ENCODE measurements around the gene AAMDC.
"Not testable (repeated sequence)": the region's sequence is repeated elsewhere in the genome, so short reads cannot be mapped to it uniquely, and the experiment has no call there.

Gene AAMDC

GRCh38 chr11:77851503-77851902, 30.6 kb downstream of the AAMDC start:
- H3K9me3 ChIP-seq (ENCODE audit: insufficient read depth, low read length): peaks cover 22% of the 10 kb centered on the region; the same call in 1 of the 2 replicates

GRCh38 chr11:77854838-77855237, 33.9 kb downstream of the AAMDC start:
- peaks cover 23% of the 10 kb centered on the region; the same call in 1 of the 2 replicates for H3K9me3 ChIP-seq (ENCODE audit: insufficient read depth, low read length)
- TF ChIP-seq CTCF (IDR thresholded peaks at IDR 0.05; ENCODE audit: insufficient read depth, low read length, poor library complexity, severe bottlenecking) (no peak), EZH2phosphoT487 (conservative IDR thresholded peaks at IDR 0.05; ENCODE audit: low read length) (no peak)
- no peaks in the 10 kb centered on the region for H3F3A ChIP-seq (ENCODE audit: insufficient read depth)
- no peak overlapping the region for H2AFZ ChIP-seq (ENCODE audit: low read depth, low read length, severe bottlenecking)
- no peak overlapping the region for H3K27ac ChIP-seq (ENCODE audit: low read depth, low read length)
- H3K4me3 ChIP-seq (ENCODE audit: insufficient read depth, low read length, poor library complexity, severe bottlenecking): no peak overlapping the region
- no peak overlapping the region for H3K9ac ChIP-seq (ENCODE audit: low read length)
- H3K79me2 ChIP-seq (ENCODE audit: insufficient read depth, low read length): no peaks in the 10 kb centered on the region
- no peaks in the 10 kb centered on the region for H3K27me3 ChIP-seq (ENCODE audit: low read length)
- H4K20me1 ChIP-seq (ENCODE audit: low read depth, low read length): no peaks in the 10 kb centered on the region
- H3K36me3 ChIP-seq (ENCODE audit: low read length): no peaks in the 10 kb centered on the region; the same call in 1 of the 2 replicates
- H3K4me2 ChIP-seq (ENCODE audit: low read depth, low read length, poor library complexity, severe bottlenecking): no peak overlapping the region
- no peaks in the 10 kb centered on the region for H3K9me2 ChIP-seq (replicated peaks; ENCODE audit: insufficient read depth, low read length)

More at GRCh38 chr11:77851503-77851902, 30.6 kb downstream of the AAMDC start:
- Histone ChIP-seq H3K9ac (ENCODE audit: low read length) (no peak overlapping the region), H3K79me2 (ENCODE audit: insufficient read depth, low read length) (no peaks in the 10 kb centered on the region), H3K27ac (ENCODE audit: low read depth, low read length) (no peak overlapping the region), H2AFZ (ENCODE audit: low read depth, low read length, severe bottlenecking) (no peak overlapping the region), H3K4me3 (ENCODE audit: insufficient read depth, low read length, poor library complexity, severe bottlenecking) (no peak overlapping the region), H3K9me2 (replicated peaks; ENCODE audit: insufficient read depth, low read length) (no peaks in the 10 kb centered on the region), H3K27me3 (ENCODE audit: low read length) (no peaks in the 10 kb centered on the region), H3K4me2 (ENCODE audit: low read depth, low read length, poor library complexity, severe bottlenecking) (no peak overlapping the region), H4K20me1 (ENCODE audit: low read depth, low read length) (no peaks in the 10 kb centered on the region), H3K36me3 (ENCODE audit: low read length) (no peaks in the 10 kb centered on the region; the same call in 1 of the 2 replicates), H3F3A (ENCODE audit: insufficient read depth) (no peaks in the 10 kb centered on the region)
- TF ChIP-seq CTCF (IDR thresholded peaks at IDR 0.05; ENCODE audit: insufficient read depth, low read length, poor library complexity, severe bottlenecking) (no peak), EZH2phosphoT487 (conservative IDR thresholded peaks at IDR 0.05; ENCODE audit: low read length) (no peak)

- peaks cover 23% of the 10 kb centered on the region; the same call in 1 of the 2 replicates for H3K9me3 ChIP-seq (ENCODE audit: insufficient read depth, low read length)
- H4K20me1 ChIP-seq (ENCODE audit: low read depth, low read length); H3K9me2 ChIP-seq (replicated peaks; ENCODE audit: insufficient read depth, low read length); H3K27ac ChIP-seq (ENCODE audit: low read depth, low read length); H3F3A ChIP-seq (ENCODE audit: insufficient read depth); H3K27me3 ChIP-seq (ENCODE audit: low read length); H3K79me2 ChIP-seq (ENCODE audit: insufficient read depth, low read length); H3K4me2 ChIP-seq (ENCODE audit: low read depth, low read length, poor library complexity, severe bottlenecking); H3K36me3 ChIP-seq (ENCODE audit: low read length); H3K9ac ChIP-seq (ENCODE audit: low read length); H3K4me3 ChIP-seq (ENCODE audit: insufficient read depth, low read length, poor library complexity, severe bottlenecking); H2AFZ ChIP-seq (ENCODE audit: low read depth, low read length, severe bottlenecking): not testable (repeated sequence)
Observed at GRCh38 chr11:77857906-77858457, 37.0 kb downstream of the AAMDC start.

GRCh38 chr11:77861444-77861843, 40.5 kb downstream of the AAMDC start:
- H3K9me3 ChIP-seq (ENCODE audit: insufficient read depth, low read length): not testable (repeated sequence)

More at GRCh38 chr11:77861444-77861843, 40.5 kb downstream of the AAMDC start:
- not testable (repeated sequence) for H3F3A ChIP-seq (ENCODE audit: insufficient read depth); H3K36me3 ChIP-seq (ENCODE audit: low read length); H3K9ac ChIP-seq (ENCODE audit: low read length); H3K4me2 ChIP-seq (ENCODE audit: low read depth, low read length, poor library complexity, severe bottlenecking); H3K27me3 ChIP-seq (ENCODE audit: low read length); H3K27ac ChIP-seq (ENCODE audit: low read depth, low read length); H2AFZ ChIP-seq (ENCODE audit: low read depth, low read length, severe bottlenecking); H3K4me3 ChIP-seq (ENCODE audit: insufficient read depth, low read length, poor library complexity, severe bottlenecking); H3K9me2 ChIP-seq (replicated peaks; ENCODE audit: insufficient read depth, low read length); H3K79me2 ChIP-seq (ENCODE audit: insufficient read depth, low read length); H4K20me1 ChIP-seq (ENCODE audit: low read depth, low read length)
